GM12878 (cell line): ENCODE results near the gene CCNH. TPM values are rescaled to one million over a fixed set of nuclear protein-coding genes. Genes with fewer than 3 reads are reported as not detected.

ENCODE experiments used
- ATAC-seq: fragments of 200-7000 bp; cut with Tn5 transposase; 3 replicates; pipeline ENCODE4 v1.9.1; 2020; ENCODE audit warnings: mild to moderate bottlenecking, moderate library complexity
- BruUV-seq: library from RNA; stranded (reverse); fragments of 400-500 nt; replicated peaks from 2 replicates; lab custom pipeline; 2021; lab: Mats Ljungman, UMichigan
- CTCF ChIA-PET: fragments of 300-600 bp; sonication (Branson Sonifier 250); formaldehyde crosslinking; extraction: SDS; loops from one replicate; lab custom pipeline; 2021; ENCODE audit warnings: inconsistent platforms; lab: Yijun Ruan, JAX
- POLR2A ChIA-PET: fragments of 350-600 bp; formaldehyde crosslinking; extraction: SDS; loops from one replicate; lab custom pipeline; 2021; ENCODE audit warnings: inconsistent platforms; lab: Charles Lee
- RAD21 ChIA-PET: fragments of 300-600 bp; sonication (Branson Sonifier 250); formaldehyde crosslinking; loops from one replicate; lab custom pipeline; 2023; ENCODE audit warnings: antibody characterized with exemption; ENCODE audit not compliant: unreplicated experiment; lab: Charles Lee
- SMC1A ChIA-PET: fragments of 300-600 bp; sonication (Branson Sonifier 250); formaldehyde crosslinking; loops from one replicate; lab custom pipeline; 2023; ENCODE audit not compliant: unreplicated experiment, uncharacterized antibody; lab: Charles Lee
- DNase-seq: peaks from one replicate; pipeline ENCODE4 v3.0.0-alpha.2; 2011; ENCODE audit warnings: low read depth, low spot score
- FAIRE-seq: peaks from 3 replicates; lab custom pipeline; 2011; peaks lifted over from hg19 to GRCh38; lab: Jason Lieb, UNC
- H2AFZ ChIP-seq: 2 replicates; pipeline ENCODE4 v1.6.0; 2011; ENCODE audit warnings: low read depth, low read length, control low read depth; ENCODE audit not compliant: control insufficient read depth
- H3K27ac ChIP-seq: 2 replicates; pipeline ENCODE4 v1.5.1; 2011; ENCODE audit warnings: control low read depth; ENCODE audit not compliant: control insufficient read depth, insufficient read depth
- H3K27me3 ChIP-seq, 2 experiments: replicated peaks in 1 of 2; 2 replicates each; pipeline versions ENCODE4 v1.6.0 to v1.6.1; 2011; ENCODE audit warnings: low read length in 1 of 2; ENCODE audit not compliant: control insufficient read depth in 2 of 2, insufficient read depth in 2 of 2
- H3K36me3 ChIP-seq, 2 experiments: 2 replicates each; pipeline ENCODE4 v1.5.1; 2011; ENCODE audit warnings: low read length in 1 of 2; ENCODE audit not compliant: control insufficient read depth in 2 of 2, insufficient read depth in 2 of 2
- H3K4me1 ChIP-seq: 2 replicates; pipeline ENCODE4 v1.6.1; 2011; ENCODE audit warnings: mild to moderate bottlenecking, low read length, moderate library complexity, mixed read lengths; ENCODE audit not compliant: control insufficient read depth, insufficient read depth
- H3K4me2 ChIP-seq: 2 replicates; pipeline ENCODE4 v1.6.0; 2011; ENCODE audit warnings: control low read depth; ENCODE audit not compliant: control insufficient read depth, insufficient read depth
- H3K4me3 ChIP-seq: fragments of 200-600 bp; sonication (generic); 2 replicates; pipeline ENCODE4 v1.5.1; 2016
- H3K79me2 ChIP-seq: 2 replicates; pipeline ENCODE4 v1.6.0; 2011; ENCODE audit warnings: low read length; ENCODE audit not compliant: control insufficient read depth, insufficient read depth
- H3K9ac ChIP-seq: 2 replicates; pipeline ENCODE4 v1.8.0; 2011; ENCODE audit warnings: low read length, control low read depth, mixed read lengths; ENCODE audit not compliant: control insufficient read depth, insufficient read depth
- H3K9me3 ChIP-seq: replicated peaks from 3 replicates; pipeline ENCODE4 v1.5.1; 2011; ENCODE audit warnings: mild to moderate bottlenecking, low read length; ENCODE audit not compliant: control insufficient read depth, insufficient read depth
- H4K20me1 ChIP-seq: 2 replicates; pipeline ENCODE4 v1.6.0; 2011; ENCODE audit not compliant: control insufficient read depth, insufficient read depth
- CEBPB ChIP-seq, 2 experiments: fragments of 150-350 bp in 1 of 2; IDR thresholded peaks; 2 replicates each; pipeline ENCODE4 v1.6.1; 2012 to 2014; ENCODE audit warnings: low read depth in 2 of 2, low read length in 2 of 2, borderline replicate concordance in 1 of 2, inconsistent platforms in 1 of 2
- NFIC ChIP-seq: IDR thresholded peaks from 2 replicates; pipeline ENCODE4 v1.6.1; 2012; ENCODE audit warnings: low read depth, mild to moderate bottlenecking, inconsistent platforms, low read length, moderate library complexity
- WGBS: methylation state at CpG from one replicate; pipeline ENCODE4 v1.1.6; 2016; ENCODE audit warnings: low lambda C conversion rate; ENCODE audit not compliant: insufficient replicate concordance, insufficient coverage; ENCODE audit errors: missing lambda C conversion rate; 5-methylcytosine and 5-hydroxymethylcytosine counted together
- in situ Hi-C: fragments of 300-500 bp; cut with MboI; formaldehyde crosslinking; loops from 9 replicates; pipeline ENCODE4 v1.14.3; 2018; ENCODE audit warnings: mixed read lengths
- intact Hi-C: fragments of 100-400 bp; cut with micrococcal nuclease; formaldehyde crosslinking; loops from one replicate; pipeline ENCODE4 v1.14.2; 2022; ENCODE audit not compliant: unreplicated experiment
- polyA plus RNA-seq, 11 experiments: library from polyadenylated mRNA; depleted of rRNA in 4 of 11; unstranded in 6 of 11; stranded (reverse) in 5 of 11; fragments of >200 nt; fragmentation: Nextera tagmentation in 4 of 11; fragmentation: Illumina TruSeq in 1 of 11; extraction: Ambion mirVana in 4 of 11; extraction: Trizol in 1 of 11; gene quantifications; 1 replicate in 1 of 11; 2 replicates in 10 of 11; pipeline versions ENCODE4 v1.2.1 to v1.2.3, GENCODE V29; 2011 to 2016; ENCODE audit warnings: inconsistent platforms in 2 of 11, missing spikeins in 2 of 11, low read depth in 1 of 11
- total RNA-seq, 4 experiments: library from RNA; depleted of rRNA in 3 of 4; stranded (reverse); fragments of >200 nt in 3 of 4; fragmentation: Illumina TruSeq in 1 of 4; extraction: Trizol in 1 of 4; gene quantifications; 2 replicates each; pipeline versions ENCODE4 v1.2.1 to v1.2.3, GENCODE V29; 2013 to 2021
- TF ChIP-seq, protein P1 (sequence below): fragments of 450-650 bp; IDR thresholded peaks from 2 replicates; pipeline ENCODE4 v1.6.1; 2017; ENCODE audit warnings: borderline replicate concordance

CCNH gene
- total and polyA plus RNA-seq, 10 of the 15 experiments (the other 5 are each of a cell fraction or from before 2014, with no cell fraction given) = 43.9 to 116 (median 81.4) TPM

DNA sequence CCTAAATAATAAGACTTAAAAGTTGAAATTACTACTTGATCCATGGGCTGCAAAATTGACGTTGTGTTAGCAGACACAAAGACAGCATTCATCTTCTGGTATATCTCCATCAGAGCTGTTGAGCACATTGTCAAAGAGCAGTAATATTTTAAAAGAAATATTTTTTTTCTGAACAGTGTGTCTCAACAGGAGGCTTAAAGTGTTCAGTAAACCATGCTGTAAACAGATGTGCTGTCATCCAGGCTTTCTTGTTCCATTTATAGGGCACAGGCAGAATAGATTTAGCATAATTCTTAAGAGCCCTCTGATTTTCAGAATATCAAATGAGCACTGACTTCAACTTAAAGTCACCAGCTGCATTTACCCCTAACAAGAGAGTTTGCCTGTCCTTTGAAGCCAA, 29.7 kb upstream of the CCNH start:
- ChIA-PET RAD21 (no interaction called here), CTCF (no interaction called here), POLR2A (no interaction called here), SMC1A (no interaction called here)
- Histone ChIP-seq H3K9ac (no peak overlapping the region), H3K79me2 (no peaks in the 10 kb centered on the region), H3K9me3 (no peaks in the 10 kb centered on the region), H3K27me3 (no peaks in the 10 kb centered on the region), H3K4me1 (no peaks in the 10 kb centered on the region), H4K20me1 (no peaks in the 10 kb centered on the region), H3K36me3 (no peaks in the 10 kb centered on the region), H3K27ac (no peak overlapping the region), H3K4me2 (no peak overlapping the region), H2AFZ (no peak overlapping the region), H3K4me3 (no peak overlapping the region)
- BruUV-seq = no TSS peak
- in situ Hi-C loops (no loop called here), intact Hi-C loops (no loop called here)
- 39% methylated on average over 1 of the region's 1 CpG for WGBS
- no peak for ATAC-seq
- DNase-seq = no peak
- no peak for FAIRE-seq
- TF ChIP-seq, protein P1, sequence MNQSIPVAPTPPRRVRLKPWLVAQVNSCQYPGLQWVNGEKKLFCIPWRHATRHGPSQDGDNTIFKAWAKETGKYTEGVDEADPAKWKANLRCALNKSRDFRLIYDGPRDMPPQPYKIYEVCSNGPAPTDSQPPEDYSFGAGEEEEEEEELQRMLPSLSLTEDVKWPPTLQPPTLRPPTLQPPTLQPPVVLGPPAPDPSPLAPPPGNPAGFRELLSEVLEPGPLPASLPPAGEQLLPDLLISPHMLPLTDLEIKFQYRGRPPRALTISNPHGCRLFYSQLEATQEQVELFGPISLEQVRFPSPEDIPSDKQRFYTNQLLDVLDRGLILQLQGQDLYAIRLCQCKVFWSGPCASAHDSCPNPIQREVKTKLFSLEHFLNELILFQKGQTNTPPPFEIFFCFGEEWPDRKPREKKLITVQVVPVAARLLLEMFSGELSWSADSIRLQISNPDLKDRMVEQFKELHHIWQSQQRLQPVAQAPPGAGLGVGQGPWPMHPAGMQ = no peak

DNA sequence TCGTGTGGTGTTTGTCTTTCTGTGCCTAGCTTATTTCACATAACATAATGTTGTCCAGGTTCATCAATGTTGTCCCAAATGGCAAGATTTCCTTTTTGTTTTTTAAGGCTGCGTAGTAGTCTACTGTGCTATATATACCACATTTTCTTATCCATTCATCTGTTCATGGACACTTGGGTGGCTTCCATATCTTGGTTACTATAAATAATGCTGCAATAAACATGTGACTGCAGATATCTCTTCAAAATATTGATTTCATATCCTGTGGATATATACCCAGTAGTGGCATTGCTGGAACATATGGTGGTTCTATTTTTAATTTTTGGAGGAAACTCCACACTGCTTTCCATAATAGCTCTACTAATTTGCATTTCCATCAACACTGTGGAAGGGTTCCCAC, 25.5 kb upstream of the CCNH start:
- Histone ChIP-seq H3K27ac (no peak overlapping the region), H3K79me2 (no peaks in the 10 kb centered on the region), H3K4me2 (no peak overlapping the region), H3K4me3 (no peak overlapping the region), H3K4me1 (no peaks in the 10 kb centered on the region), H4K20me1 (no peaks in the 10 kb centered on the region), H3K9me3 (no peaks in the 10 kb centered on the region), H2AFZ (no peak overlapping the region), H3K9ac (no peak overlapping the region), H3K27me3 (no peaks in the 10 kb centered on the region), H3K36me3 (no peaks in the 10 kb centered on the region)
- ChIA-PET SMC1A (no interaction called here), POLR2A (no interaction called here), RAD21 (no interaction called here), CTCF (no interaction called here)
- no peak for FAIRE-seq
- no peak for ATAC-seq
- TF ChIP-seq NFIC (no peak), CEBPB (IDR thresholded peaks at IDR 0.05; ENCODE audit: borderline replicate concordance in 1 of 2, low read depth in 2 of 2, low read length in 2 of 2) (no peak)
- in situ Hi-C loops (no loop called here), intact Hi-C loops (no loop called here)
- no peak for DNase-seq
- 33% methylated on average over 2 of the region's 2 CpGs for WGBS
- no TSS peak for BruUV-seq
